Thyroid gland (tissue), 4 donors: ENCODE measurements around the gene SAT1.

ENCODE experiments used
- POLR2A ChIP-seq, 2 donors: fragments of 450-650 bp; IDR thresholded peaks; one replicate each; pipeline ENCODE4 v1.6.1; 2017; ENCODE audit warnings: antibody characterized with exemption in 2 of 2, mild to moderate bottlenecking in 2 of 2, moderate library complexity in 1 of 2
- TF ChIP-seq, protein P1 (sequence below), 6 experiments: fragments of 200-600 bp in 3 of 6; fragments of 450-650 bp in 3 of 6; sonication (generic) in 3 of 6; IDR thresholded peaks; one replicate each; pipeline ENCODE4 v1.5.1; 2016 to 2019; ENCODE audit warnings: antibody characterized with exemption in 6 of 6, mild to moderate bottlenecking in 2 of 6, inconsistent platforms in 1 of 6, moderate library complexity in 1 of 6

DNA sequence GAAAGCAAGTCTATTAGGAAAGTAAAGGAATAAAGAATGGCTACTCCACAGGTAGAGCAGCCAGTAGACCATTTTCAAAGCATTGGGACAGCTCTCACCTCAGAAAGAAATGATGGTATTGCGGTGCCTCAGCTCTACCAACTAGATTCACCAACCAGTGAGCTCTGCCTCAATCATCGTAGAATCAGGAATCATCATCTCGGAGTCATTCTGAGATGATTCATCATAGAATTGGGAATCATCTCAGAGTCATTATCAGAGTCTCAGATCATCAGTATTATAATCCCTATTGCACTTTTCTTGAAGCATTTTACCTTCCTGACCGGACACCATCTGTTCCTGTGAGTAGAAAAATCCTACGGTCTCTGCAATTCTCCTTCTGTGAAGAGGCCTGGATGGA is 17.5 kb upstream of the SAT1 start:
- TF ChIP-seq POLR2A (IDR thresholded peaks at IDR 0.05): no peak
- TF ChIP-seq, protein P1, sequence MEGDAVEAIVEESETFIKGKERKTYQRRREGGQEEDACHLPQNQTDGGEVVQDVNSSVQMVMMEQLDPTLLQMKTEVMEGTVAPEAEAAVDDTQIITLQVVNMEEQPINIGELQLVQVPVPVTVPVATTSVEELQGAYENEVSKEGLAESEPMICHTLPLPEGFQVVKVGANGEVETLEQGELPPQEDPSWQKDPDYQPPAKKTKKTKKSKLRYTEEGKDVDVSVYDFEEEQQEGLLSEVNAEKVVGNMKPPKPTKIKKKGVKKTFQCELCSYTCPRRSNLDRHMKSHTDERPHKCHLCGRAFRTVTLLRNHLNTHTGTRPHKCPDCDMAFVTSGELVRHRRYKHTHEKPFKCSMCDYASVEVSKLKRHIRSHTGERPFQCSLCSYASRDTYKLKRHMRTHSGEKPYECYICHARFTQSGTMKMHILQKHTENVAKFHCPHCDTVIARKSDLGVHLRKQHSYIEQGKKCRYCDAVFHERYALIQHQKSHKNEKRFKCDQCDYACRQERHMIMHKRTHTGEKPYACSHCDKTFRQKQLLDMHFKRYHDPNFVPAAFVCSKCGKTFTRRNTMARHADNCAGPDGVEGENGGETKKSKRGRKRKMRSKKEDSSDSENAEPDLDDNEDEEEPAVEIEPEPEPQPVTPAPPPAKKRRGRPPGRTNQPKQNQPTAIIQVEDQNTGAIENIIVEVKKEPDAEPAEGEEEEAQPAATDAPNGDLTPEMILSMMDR (IDR thresholded peaks at IDR 0.05): no peak
